Dedifferentiated amniotic fluid mesenchymal stem cell (primary cell): ENCODE data around the gene ZNF668.

Experiments
- DNase-seq: peaks from one replicate; pipeline ENCODE4 v3.0.0-alpha.2; 2016; ENCODE audit errors: extremely low spot score

ZNF668 gene

DNA sequence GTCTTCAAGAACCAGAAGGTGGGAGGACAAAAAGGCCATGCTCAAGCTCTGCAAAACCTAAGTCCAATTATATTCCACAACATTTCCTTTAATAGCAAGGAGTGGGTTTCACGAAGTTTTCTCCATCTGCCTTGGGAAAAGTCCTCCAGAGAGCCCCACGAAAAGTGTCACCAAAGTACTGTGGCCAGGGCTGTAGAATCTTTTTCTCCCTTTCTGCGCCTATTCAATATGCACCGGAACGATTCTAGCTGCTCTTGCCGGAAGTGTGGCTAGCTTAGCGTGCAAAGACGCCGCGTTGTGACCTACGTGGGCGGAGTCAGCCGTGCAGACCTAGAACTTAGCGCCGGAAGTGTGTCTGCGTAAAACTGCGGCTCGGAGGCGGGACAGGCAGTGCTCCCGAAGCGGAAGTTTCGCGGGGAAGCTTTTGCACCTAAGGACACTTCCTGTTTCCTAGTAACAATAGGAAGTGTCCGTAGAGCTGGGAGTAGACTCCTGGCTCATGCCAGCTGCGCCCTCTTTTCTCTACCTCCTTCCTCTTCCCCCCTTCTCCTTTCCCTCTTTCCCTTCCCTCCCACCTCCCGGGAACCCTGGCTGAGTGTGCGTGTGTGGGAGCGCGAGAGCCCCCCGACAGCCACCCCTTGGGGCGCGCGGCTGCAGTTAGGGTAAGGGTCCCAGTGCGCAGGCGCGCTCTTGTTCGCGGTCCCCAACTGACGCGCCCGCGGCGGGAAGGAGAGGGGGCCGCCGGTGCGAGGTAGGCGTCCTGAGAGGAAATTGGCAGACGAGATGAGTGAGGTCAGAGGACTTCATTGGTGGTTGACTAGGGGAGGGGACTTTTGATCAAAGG, at the start of gene ZNF668, which contains the start of gene ZNF646:
TSS of gene ZNF668 (minus strand) at position 271 of the 844 bp plus-strand sequence. CDS start 9,781 bp downstream, outside the sequence.
TSS of gene ZNF646 (plus strand) at position 453 of the 844 bp plus-strand sequence. CDS start 1,903 bp downstream, outside the sequence.
- DNase-seq: peak; percentile 100

DNA sequence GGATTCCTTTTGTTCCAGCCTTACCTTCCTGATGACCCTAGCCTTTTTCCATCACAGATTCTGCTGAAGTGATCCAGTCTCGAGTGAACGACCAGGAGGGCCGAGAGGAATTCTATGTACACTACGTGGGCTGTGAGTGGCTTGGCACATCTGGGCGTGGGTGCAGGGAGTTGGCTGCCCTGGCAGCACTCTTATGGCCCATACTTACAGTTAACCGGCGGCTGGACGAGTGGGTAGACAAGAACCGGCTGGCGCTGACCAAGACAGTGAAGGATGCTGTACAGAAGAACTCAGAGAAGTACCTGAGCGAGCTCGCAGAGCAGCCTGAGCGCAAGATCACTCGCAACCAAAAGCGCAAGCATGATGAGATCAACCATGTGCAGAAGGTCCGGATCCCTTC, 46.1 kb upstream of the ZNF668 start:
- DNase-seq: no peak

DNA sequence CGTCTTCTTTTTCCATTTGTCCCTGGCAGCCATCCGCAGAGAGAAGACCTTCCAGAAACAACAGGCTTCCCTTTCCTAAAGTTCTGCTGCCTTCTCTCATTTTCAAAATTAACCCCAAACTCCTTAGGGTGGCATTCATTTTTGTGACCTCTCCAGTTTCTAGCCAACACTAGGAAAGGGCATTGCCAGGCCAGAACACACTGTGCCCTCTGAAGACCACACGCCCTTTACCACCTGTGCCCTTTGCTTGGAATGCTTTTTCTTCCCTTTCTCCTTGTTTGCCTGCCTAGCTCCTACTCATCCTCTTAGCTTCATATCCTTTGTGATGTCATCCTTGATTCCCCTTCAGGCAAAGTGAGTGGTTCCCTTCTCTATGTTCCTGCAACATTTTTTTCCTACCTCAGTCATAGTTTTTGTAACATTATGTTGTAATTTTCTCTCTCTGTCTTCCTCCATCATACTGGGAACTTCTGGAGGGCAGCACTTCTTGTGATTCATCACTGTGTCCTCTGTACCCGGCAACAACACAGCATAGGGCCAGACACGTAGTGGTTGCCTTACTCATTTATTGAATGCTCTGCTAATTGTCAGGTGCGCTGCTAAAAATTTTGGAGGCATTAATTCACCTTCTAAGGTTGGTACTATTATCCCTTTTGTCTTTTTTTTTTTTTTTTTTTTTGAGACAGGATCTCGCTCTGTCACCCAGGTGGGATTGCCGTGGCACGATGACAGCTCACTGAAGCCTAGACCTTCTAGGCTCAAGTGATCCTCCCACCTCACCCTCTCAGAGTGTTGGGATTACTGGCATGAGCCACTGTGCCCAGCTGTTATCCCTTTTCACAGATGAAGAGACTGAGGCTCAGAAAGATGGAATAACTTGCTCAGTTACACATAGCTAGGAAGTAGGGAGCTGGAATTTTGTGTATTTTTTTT, 44.4 kb upstream of the ZNF668 start:
- DNase-seq: peak; percentile 31

DNA sequence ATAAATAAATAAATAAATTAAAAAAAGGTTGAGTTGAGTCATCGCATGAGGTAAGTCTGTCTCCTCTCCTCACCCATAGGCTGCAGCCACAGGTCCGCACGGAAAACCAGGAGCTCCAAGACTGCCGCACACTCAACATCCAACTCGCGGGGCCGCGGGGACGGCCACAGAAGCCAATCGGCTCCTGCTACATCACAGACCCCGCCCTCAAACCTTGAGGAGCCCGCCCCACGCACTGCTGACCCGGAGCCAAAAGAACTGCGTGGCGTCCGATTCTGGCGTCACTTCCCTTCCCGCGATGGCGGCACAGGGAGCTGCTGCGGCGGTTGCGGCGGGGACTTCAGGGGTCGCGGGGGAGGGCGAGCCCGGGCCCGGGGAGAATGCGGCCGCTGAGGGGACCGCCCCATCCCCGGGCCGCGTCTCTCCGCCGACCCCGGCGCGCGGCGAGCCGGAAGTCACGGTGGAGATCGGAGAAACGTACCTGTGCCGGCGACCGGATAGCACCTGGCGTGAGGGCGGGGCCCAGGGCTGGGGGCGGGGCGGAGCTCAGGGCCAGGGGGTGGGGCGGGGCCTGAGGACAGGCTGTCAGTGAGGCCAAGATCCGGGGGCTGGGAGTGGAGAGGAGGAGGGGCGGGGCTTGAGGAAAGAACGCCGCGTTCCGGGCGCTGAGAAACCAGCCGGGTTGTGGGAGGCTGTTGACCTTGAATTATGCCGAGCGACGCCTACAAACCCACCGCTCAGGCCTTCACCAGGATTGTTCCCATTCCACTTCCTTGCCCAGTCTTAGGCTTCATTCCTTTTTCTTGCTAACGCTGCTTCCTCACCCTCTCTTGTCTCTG, 43.6 kb upstream of the ZNF668 start, which contains the start of gene KAT8:
TSS of gene KAT8 (plus strand) at position 281 of the 839 bp plus-strand sequence. CDS start at position 299, 18 bp downstream.
- peak; percentile 98 for DNase-seq

DNA sequence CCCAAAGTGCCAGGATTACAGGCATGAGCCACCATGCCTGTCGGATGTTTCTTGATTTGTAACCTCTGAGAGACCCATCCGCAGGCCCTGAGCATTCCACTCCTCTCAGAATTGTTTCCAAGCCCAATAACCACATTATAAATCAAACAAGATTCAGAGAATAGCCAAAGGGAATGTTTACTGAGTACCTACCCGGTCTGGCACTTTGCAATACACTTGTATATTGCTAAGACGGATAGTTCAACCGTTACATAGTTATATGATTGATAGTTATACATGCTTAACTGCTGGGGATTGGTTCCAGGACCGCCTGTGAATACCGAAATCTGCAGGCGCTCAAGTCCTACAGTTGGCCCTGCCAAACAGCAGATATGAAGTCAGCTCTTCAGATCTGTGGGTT, 40.4 kb upstream of the ZNF668 start:
- no peak for DNase-seq

DNA sequence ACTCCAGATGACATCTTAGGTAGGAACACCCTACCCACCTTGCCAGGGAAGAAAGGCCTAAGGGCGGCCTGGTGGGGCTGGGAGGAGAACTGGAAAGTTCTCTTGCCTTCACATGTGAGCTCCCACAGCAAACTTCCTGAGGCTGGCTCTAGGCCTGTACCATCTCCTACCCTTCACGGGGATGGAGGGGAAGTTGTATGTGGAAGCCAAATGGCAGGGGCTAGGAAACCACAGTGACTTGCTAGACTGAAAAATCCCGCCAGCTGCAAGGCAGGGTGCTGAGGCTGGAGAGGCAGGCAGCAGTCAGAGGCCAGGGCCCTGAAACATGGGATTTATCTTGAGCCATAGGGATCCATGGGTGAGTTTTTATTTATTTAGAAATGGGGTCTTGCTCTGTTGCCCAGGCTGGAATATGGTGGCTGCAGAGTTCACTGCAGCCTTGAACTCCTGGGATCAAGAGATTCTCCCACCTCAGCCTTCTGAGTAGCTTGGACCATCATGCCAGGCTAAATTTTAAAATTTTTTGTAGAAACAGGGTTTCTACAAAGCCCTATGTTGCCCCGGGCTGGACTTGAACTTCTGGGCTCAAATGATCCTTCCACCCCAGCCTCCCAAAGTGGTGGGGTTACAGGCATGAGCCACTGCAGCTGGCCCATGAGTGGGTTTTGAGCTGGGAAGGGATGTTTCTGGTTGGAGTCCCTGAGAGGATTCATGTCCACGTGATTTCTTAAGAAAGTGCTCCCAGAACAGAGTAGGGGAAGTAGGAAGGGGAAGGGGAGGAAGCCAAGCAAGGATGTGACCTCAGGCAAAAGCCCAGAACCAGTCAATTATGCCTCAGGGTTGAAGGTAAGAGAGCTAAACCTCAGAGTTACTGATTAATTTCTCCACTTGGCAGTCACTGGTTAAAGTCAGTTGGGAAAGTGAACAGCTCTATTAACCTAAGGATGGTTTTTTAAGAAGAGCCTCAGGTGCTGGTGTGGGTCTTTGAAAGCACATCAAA, 39.4 kb upstream of the ZNF668 start:
- no peak for DNase-seq

DNA sequence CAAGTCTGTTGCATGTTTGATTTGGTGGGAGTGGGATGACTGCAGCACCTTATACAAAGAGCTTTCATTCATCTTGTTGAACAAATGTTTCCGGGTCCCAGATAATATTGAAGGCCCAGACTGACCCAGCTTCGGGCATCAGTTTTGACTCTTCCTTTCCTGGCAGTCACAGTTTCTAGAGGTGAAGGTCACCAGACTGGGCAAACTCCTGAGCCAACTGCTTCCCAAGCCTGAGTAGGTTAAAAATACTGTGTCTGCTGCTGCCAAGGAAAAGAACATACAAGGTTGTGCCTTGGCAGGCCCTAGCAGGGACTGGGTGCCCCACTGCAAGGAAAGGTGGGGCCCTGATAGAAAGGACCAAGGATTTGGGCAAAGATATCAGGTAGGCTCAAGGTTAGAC, 38.7 kb upstream of the ZNF668 start:
- DNase-seq: no peak

DNA sequence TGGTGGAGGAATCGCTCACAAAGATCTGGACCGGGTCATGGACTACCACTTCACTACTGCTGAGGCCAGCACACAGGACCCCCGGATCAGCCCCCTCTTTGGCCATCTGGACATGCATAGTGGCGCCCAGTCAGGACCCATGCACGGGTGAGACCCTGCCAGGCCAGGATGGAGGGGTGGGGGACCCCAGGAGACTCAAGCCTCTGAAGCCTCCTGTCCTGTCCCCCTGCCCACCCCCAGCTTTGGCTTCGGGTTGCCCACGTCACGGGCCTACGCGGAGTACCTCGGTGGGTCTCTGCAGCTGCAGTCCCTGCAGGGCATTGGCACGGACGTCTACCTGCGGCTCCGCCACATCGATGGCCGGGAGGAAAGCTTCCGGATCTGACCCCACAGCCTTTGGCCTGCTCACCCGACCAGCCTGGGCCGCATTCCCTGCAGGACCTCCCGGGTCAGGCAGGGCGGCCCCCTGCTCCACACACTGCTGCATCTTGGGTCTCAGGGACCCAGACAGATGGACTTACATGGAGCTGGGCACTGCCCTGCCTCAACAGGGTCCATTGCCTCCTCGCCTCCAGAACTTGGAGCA, 37.9 kb upstream of the ZNF668 start:
- DNase-seq: no peak

DNA sequence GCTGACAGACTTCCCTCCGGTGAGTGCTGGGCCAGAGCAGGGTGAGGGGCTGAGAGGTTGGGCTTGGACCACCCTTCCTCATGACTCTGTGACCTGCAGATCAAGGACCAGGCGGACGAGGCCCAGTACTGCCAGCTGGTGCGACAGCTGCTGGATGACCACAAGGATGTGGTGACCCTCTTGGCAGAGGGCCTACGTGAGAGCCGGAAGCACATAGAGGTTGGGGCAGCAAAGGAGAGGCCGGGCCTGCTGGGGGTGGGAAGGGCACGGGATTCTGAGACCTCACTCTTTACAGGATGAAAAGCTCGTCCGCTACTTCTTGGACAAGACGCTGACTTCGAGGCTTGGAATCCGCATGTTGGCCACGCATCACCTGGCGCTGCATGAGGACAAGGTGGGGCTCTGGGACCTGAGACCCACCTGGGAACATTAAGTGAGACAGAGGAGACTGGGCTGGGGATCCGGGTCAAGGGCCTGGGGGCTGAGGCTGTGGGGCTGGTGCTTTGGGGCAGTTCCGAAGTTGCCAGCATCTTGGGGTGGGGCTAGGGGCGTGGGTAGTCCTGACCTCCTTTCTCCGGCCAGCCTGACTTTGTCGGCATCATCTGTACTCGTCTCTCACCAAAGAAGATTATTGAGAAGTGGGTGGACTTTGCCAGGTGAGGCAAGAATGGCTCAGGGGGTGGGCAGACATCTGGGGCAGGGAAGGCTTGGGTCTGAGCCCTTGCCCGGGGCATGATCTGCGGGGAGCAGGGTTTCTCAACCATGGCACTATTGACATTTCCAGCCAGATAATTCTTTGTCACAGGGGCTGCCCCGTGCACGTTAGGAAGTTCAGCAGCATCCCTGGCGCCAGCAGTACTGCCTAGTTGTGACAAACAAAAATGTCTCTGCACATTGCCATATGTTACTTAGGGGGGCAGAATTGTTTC, 36.3 kb upstream of the ZNF668 start:
- DNase-seq: no peak

DNA sequence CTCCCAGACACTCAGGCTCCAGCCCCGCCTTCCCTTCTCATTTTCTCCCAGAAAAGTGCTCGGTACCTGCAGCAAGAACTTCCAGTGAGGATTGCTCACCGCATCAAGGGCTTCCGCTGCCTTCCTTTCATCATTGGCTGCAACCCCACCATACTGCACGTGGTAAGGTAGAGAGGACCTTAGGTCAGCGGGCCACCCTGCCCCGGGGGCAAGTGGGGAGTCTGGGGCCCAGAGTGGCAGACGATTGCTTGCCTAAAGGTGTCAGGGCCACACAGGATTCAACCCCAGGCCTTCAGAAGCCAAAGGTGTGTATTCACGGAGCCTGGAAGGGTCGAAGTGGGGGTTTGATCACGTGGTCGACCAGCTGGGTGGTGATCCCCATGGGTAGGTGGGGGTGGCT, 35.6 kb upstream of the ZNF668 start:
- DNase-seq: no peak

DNA sequence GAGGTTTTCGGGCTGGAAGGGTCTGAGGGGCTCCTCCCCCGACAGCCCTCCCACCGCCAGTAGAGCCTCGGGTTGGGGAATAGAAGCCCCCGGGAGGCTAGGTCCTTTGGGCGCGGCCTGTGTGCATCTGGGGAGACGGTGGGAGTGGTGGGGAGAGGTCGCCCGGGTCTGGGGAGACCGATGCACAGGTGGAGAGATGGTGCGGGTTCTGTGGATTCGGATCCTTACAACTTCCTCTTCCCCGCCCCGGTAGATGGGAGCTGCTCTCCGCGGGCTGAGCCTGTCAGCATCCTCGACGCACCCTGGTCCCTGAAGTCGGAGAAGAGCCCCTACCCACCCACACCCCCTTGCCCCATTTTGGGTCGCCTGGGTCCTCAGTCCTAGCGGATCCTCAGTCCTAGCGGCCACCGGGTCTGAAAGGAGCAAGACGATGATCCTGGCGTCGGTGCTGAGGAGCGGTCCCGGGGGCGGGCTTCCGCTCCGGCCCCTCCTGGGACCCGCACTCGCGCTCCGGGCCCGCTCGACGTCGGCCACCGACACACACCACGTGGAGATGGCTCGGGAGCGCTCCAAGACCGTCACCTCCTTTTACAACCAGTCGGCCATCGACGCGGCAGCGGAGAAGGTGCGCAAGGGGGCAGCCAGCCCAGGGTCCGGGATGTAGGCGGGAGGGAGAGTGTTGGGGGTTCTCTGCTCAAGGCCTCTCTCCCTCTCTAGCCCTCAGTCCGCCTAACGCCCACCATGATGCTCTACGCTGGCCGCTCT, 34.9 kb upstream of the ZNF668 start:
- DNase-seq: no peak

DNA sequence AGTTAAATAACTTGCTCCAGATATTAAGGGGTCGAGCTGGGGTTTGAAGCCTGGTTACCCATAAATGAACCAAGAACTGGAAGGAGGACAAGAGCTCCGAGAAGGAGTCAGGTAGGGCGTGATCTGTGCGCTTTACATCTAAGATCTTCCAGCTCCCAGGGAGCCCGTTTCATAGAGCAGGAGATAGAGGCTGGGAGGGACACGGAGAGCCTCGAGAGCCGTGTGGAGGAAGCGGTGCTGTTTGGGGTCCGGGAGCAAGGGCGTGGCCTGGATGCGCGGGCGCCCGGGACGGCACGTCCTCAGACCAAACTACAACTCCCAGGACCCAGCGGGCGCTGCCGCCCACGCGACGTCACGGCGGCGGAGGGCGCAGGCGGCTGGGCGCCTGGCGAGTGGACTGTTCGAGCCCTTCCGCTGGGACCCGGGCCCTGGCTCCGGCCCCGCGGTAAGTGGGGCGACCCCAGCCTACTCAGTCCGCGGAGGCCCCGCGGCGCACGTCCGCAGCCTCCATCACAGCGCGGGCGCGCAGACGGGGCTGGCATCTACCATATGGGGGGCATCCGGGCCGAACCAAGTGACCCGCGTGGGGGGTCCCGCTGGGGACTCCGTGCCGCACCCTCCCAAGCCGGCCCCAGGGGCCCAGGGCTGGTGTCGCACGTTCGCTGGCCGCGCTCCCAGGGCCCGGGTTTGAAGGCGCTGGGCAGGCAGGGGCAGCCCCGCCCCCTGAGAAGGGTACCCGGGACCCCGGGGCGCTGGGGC, 34.2 kb upstream of the ZNF668 start, which contains the start of gene BCKDK:
TSS of gene BCKDK (plus strand) at position 352 of the 759 bp plus-strand sequence. CDS start 838 bp downstream, outside the sequence.
- peak; percentile 57 for DNase-seq

DNA sequence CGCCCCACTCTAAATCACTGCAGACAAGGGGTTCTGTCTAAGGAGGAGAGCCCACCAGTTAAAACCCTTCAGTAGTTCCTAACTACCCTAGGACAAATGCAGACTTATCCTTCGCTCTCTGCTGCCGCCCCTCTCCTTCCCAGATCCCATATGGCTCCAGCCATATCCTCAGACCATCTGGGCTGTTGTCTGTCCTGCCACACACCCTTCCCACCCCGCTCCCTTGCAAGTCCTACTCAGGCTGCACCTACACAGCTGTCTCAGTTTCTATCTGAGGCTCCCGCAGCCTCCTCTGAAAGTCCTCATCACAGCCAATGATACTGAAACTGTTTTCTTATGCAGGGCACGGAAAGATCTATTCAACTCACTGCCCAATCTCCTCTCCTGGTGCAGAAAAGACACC, 33.4 kb upstream of the ZNF668 start:
- DNase-seq: no peak

DNA sequence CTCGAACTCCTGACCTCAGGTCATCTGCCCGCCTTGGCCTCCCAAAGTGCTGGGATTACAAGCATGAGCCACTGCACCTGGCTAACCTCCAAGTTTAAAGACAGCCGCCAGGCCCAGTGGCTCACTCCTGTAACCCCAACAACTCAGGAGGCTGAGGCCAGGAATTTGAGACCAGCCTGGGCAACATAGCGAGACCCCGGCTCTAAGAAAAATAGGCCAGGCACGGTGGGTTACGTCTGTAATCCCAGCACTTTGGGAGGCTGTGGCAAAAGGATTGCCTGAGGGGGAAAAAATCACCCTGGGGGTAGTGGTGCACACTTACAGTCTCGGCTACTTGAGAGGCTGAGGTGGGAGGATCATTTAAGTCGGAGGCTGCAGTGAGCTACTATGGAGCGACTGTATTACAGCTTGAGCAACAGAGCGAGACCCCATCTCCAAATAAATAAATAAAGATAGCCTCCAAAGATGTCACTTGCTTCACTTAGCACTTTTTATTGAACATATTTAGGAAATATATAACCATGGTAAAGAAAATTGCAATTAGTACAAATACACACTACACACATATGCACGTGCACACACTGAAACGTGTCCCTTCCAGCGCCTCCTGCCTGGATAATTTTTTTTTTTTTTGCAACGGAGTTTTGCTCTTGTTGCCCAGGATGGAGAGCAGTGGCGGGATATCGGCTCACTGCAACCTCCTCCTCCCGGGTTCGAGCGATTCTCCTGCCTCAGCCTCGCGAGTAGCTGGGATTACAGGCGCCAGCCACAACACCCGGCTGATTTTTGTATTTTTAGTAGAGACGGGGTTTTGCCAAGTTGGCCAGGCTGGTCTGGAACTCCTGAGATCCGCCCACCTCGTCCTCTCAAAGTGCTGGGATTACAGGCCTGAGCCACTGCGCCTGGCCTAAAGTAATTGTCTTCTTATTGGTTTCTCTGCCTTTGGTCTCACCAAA, 32.7 kb upstream of the ZNF668 start:
- DNase-seq: no peak

DNA sequence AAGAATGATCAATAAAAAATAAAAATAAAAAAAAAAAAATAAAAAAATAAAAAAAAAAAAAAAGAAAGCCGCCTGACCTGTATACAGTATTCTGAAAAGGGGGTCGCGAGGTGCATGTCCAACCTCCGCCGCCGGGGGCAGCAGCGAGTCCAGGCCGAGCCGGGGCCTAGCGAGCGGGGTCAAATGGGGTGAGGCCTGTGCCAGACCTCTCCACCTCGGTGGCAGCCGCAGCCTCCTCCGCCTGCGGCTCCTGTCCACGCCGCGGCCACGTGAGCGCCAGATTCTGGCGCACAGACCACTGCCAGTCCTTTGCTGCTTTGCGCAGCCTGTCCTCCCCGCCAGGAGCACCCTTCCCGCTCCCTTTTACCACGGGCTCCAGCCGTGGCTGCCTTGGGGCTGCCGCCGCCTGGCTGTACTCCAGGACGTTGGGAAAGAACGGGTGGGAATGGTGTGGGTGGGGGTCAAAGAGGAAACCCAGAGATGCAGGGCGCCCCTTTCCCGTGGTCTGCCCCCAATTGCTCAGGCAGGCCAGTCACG, 31.7 kb upstream of the ZNF668 start:
- no peak for DNase-seq
